ENCODE measurements around the gene FTSJ1.
A peak's percentile ranks its signal among the peaks of the same experiment; 100 is the strongest.
"Not testable (repeated sequence)": the region's sequence is repeated elsewhere in the genome, so short reads cannot be mapped to it uniquely, and the experiment has no call there.

FTSJ1 gene

GRCh38 chrX:48514868-48515460, 39.0 kb downstream of the FTSJ1 start:
- H3K4me3 ChIP-seq (ENCODE audit: low read depth, low read length) = no peak overlapping the region
- DNase-seq (ENCODE audit: low read depth, low spot score) = no peak
- no peak for TF ChIP-seq CTCF (IDR thresholded peaks at IDR 0.05; ENCODE audit: insufficient read depth, low read length, missing control alignments)
- ChIA-PET CTCF (no interaction called here), POLR2A (no interaction called here)

DNA sequence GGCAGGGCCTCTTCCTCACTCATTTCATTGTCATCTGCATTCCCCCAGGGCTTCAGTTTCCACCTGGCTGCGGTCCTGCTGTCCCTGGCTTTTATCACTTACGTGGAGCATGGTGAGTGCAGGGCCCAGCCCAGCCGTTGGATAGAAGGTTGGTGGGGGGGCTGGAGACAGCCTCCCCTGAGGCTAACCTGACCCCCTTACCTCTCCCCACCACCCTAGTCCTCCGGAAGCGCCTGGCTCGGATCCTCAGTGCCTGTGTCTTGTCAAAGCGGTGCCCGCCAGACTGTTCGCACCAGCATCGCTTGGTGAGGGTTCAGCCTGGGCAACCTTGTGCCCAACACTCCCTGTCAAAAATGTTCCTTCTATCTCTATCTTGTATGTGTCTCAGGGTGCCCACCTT, 39.8 kb downstream of the FTSJ1 start:
- no peak overlapping the region for H3K4me3 ChIP-seq (ENCODE audit: low read depth, low read length)
- POLR2A ChIA-PET = no interaction called here
- CTCF ChIA-PET = no interaction called here
- no peak for TF ChIP-seq CTCF (IDR thresholded peaks at IDR 0.05; ENCODE audit: insufficient read depth, low read length, missing control alignments)
- no peak for DNase-seq (ENCODE audit: low read depth, low spot score)

- ChIA-PET CTCF (no interaction called here), POLR2A (no interaction called here)
- no peak for DNase-seq (ENCODE audit: low read depth, low spot score)
- H3K4me3 ChIP-seq (ENCODE audit: low read depth, low read length) = no peak overlapping the region
- no peak for TF ChIP-seq CTCF (IDR thresholded peaks at IDR 0.05; ENCODE audit: insufficient read depth, low read length, missing control alignments)
These were observed 40.3 kb downstream of the FTSJ1 start for GRCh38 chrX:48516285-48516684.

DNA sequence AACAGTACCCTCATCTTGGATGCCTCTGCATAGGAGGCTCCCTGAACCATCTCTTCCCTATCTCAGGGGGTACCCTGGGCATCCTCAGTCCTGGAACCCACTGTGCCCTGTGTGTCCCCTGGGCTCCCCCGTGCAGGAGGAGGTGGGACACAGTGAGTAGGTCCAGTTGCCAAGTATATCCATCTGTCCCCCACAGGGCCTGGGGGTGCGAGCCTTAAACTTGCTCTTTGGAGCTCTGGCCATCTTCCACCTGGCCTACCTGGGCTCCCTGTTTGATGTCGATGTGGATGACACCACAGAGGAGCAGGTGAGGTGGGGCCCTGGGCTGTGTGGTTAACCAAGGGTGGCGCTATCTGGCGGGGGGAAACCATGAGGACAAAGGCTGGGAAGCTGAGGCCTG, 41.0 kb downstream of the FTSJ1 start:
- TF ChIP-seq CTCF (IDR thresholded peaks at IDR 0.05; ENCODE audit: insufficient read depth, low read length, missing control alignments) = no peak
- ChIA-PET CTCF (no interaction called here), POLR2A (no interaction called here)
- no peak overlapping the region for H3K4me3 ChIP-seq (ENCODE audit: low read depth, low read length)
- DNase-seq (ENCODE audit: low read depth, low spot score) = no peak

- CTCF ChIA-PET; DNase-seq (ENCODE audit: low read depth, low spot score); H3K4me3 ChIP-seq (ENCODE audit: low read depth, low read length); POLR2A ChIA-PET: not testable (repeated sequence)
These were observed 43.5 kb downstream of the FTSJ1 start for GRCh38 chrX:48519481-48519880.

DNA sequence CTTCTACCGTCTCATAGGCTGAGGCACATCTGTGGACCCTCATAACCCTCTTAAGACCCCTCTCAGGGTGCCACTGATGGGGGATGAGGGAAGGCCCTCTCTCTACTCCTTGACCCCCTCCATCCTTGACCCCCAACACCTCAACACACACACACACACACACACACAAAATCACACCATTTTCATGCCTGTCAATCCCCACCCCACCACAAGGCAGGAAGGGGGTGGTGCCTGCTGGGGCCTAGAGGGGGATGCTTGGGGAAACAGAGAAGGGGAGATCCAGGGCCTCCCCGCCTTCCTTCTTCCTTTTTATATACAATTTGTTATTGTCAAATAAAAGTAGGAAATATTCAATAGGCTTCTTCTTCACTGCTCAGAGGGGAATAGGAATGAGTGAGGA, 44.5 kb downstream of the FTSJ1 start:
- no peak for TF ChIP-seq CTCF (IDR thresholded peaks at IDR 0.05; ENCODE audit: insufficient read depth, low read length, missing control alignments)
- ChIA-PET POLR2A (no interaction called here), CTCF (no interaction called here)

GRCh38 chrX:48520976-48521352, 45.0 kb downstream of the FTSJ1 start:
- DNase-seq (ENCODE audit: low read depth, low spot score) = no peak
- CTCF ChIA-PET = no interaction called here
- POLR2A ChIA-PET = no interaction called here
- no peak for TF ChIP-seq CTCF (IDR thresholded peaks at IDR 0.05; ENCODE audit: insufficient read depth, low read length, missing control alignments)
- peak overlapping the region; percentile 68; the same call in 1 of the 2 replicates for H3K4me3 ChIP-seq (ENCODE audit: low read depth, low read length)

More for the DNA sequence above, 44.5 kb downstream of the FTSJ1 start:
- DNase-seq (ENCODE audit: low read depth, low spot score) = no peak
- H3K4me3 ChIP-seq (ENCODE audit: low read depth, low read length) = no peak overlapping the region
